A549 (cell line): Measurements from ENCODE around the gene FAM221B.

Source experiments
- BHLHE40 ChIP-seq: IDR thresholded peaks from 2 replicates; pipeline ENCODE4 v1.6.1; 2012; ENCODE audit warnings: low read depth, low read length, inconsistent platforms
- CTCF ChIP-seq: fragments of >200 bp; sonication (Bioruptor Twin); formaldehyde crosslinking; IDR thresholded peaks from 3 replicates; pipeline ENCODE4 v1.5.1; 2016
- MAFK ChIP-seq: fragments of 450-650 bp; IDR thresholded peaks from 2 replicates; pipeline ENCODE4 v1.6.1; 2014; ENCODE audit not compliant: partially characterized antibody

DNA sequence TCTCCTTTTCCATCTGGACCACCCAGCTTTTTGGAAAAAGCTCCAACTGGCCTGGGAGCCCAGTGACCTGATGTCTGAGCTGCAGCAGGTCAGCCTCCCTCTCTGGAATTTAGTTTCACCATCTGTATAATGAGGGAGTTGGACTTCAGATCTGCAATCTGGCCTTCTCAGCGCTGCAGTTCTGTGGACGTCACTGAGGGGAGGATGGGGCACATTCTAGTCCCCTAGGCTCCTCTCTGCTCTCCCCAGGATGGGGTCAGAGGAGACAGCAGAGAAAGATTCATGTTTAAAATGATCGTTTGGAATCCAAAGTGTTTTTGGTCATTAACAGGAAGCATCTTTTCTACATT is 31.4 kb upstream of the FAM221B start:
- TF ChIP-seq BHLHE40 = no peak
- TF ChIP-seq MAFK = no peak
- TF ChIP-seq CTCF = no peak
